ENCODE results near the gene EXOC6B.
A peak's percentile ranks its signal among the peaks of the same experiment; 100 is the strongest.

Gene EXOC6B

DNA sequence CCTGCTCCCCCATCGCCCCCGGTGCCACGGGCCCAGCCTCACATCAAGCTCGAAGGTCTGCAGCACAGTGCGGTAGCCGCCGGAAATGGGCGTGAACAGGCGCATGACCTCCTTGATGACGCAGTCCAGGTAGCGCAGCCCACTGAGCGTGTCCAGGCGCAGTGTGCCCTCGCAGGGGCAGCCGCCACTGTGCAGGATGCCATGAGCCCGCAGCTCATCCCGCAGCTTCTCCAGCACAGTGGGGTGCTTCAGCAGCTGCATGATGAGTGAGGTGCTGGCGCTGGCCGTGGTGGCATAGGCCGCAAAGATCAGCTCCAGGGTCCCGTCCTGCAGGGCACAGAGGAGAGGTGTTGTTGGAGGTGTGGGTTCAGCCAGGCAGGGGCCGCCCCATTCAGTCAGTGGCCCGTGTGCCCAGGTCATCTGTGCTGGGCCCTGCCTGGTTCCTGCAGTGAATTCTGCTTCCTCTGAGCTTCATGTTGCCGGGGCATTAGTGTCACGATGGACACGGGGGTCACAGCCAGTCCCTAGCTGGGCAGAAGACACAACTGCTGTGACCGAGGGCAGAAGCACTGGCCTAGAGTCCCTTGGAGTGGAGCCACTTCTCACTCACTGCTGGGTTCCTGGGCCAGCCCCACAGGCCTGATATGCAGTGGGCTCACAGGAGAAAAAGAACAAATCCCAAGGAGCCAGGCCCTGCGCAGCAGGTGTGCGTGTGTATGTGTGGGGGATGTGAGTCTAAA is 692.7 kb downstream of the EXOC6B start:
- no CpG with 5 or more reads among the region's 29 CpGs for WGBS, 2 donors (ENCODE audit: extremely low coverage in 2 of 2, insufficient read length in 2 of 2, insufficient replicate concordance in 1 of 2)
- Histone ChIP-seq H2AFZ (ENCODE audit: low read length) (no peak overlapping the region), H4K91ac (ENCODE audit: low read depth, low read length, poor library complexity) (no peak overlapping the region), H3K23ac (ENCODE audit: low read depth, low read length, poor library complexity) (peak overlapping the region; percentile 14), H2BK120ac (ENCODE audit: low read depth, low read length) (peak overlapping the region; percentile 11), H3K9ac (ENCODE audit: low read depth, low read length, poor library complexity) (no peak overlapping the region), H3K4me3 (ENCODE audit: low read length in 2 of 2) (no peak overlapping the region), H3K4me1 (ENCODE audit: control insufficient read depth in 2 of 2, insufficient read depth in 1 of 2, low read depth in 1 of 2, low read length in 2 of 2) (peaks cover 10 to 34% of the 10 kb centered on the region in 2 donors), H3K4ac (ENCODE audit: low read length) (no peak overlapping the region), H3K18ac (ENCODE audit: low read length) (peak overlapping the region; percentile 67), H2BK12ac (ENCODE audit: low read length) (peak overlapping the region; percentile 53), H3K9me3 (replicated peaks in 1 of 2; ENCODE audit: control insufficient read depth in 2 of 2, insufficient read depth in 1 of 2, low read depth in 1 of 2, low read length in 2 of 2) (no peaks in the 10 kb centered on the region), H3K27me3 (ENCODE audit: control insufficient read depth in 3 of 3, insufficient read depth in 3 of 3, low read depth in 1 of 3, low read length in 3 of 3) (peaks cover 0 to 28% (median 0%) of the 10 kb centered on the region in 3 experiments), H3K36me3 (replicated peaks in 1 of 2; ENCODE audit: control insufficient read depth in 2 of 2, insufficient read depth in 2 of 2, low read length in 2 of 2) (no peaks in the 10 kb centered on the region), H3K27ac (replicated peaks; ENCODE audit: low read length) (no peak overlapping the region), H3K4me2 (ENCODE audit: insufficient read depth, low read length, poor library complexity, severe bottlenecking) (no peak overlapping the region), H2BK5ac (ENCODE audit: low read length) (peak overlapping the region; percentile 42), H3K14ac (ENCODE audit: low read length) (no peak overlapping the region), H2BK15ac (ENCODE audit: low read length) (peak overlapping the region; percentile 86), H4K8ac (ENCODE audit: low read depth, low read length) (no peak overlapping the region), H2AK5ac (ENCODE audit: low read depth, low read length) (peak overlapping the region; percentile 83), H3K79me1 (ENCODE audit: low read depth, low read length) (no peaks in the 10 kb centered on the region)
- DNase-seq (ENCODE audit: low spot score), result no peak

DNA sequence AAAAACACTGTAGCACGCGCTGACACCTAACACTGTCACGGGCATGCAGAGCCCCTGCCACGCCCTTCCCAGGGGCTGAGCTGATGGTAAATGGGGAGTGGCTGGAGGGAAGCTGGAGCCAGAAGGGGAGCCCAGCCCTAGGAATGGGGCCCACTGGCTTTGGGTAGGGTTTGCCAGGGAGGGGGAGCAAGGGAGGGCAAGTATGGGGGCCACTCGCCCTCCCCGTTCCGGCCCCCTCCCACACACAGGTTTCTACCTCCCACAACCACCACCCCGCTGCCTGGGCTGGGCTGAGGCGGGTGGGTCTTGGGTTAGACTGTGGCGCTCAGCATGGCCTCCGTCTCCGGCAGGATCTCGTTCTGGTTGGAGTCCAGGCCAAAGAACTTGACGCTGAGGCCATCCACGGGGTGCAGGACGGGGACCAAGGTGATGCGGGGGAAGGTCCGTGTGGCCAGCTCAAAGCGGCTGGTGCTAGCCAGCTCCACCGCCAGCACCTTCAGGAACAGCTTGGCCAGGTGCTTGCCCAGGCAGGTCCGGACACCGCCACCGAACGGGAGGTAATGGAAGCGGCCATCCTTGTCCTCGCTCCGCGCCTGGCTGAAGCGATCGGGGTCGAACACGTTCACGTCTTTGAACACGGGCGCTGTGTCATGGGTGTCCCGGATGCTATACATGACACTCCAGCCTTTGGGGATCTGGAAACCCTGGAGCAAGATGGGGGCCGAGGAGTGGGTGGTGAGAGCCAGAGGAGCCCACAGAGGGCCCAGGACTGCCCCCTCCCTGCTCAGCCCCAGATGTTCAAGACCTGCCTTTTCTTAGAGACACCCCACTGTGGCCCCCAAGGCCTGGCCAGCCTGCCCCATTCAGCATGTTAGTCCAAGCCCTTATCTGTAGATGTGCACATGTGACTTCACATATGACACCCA is 693.7 kb downstream of the EXOC6B start:
- Histone ChIP-seq H3K4me3 (ENCODE audit: low read length in 2 of 2) (no peak overlapping the region), H4K91ac (ENCODE audit: low read depth, low read length, poor library complexity) (no peak overlapping the region), H3K27me3 (ENCODE audit: control insufficient read depth in 3 of 3, insufficient read depth in 3 of 3, low read depth in 1 of 3, low read length in 3 of 3) (peaks cover 0 to 21% (median 0%) of the 10 kb centered on the region in 3 experiments), H2BK15ac (ENCODE audit: low read length) (peak overlapping the region; percentile 86), H3K4me2 (ENCODE audit: insufficient read depth, low read length, poor library complexity, severe bottlenecking) (no peak overlapping the region), H3K23ac (ENCODE audit: low read depth, low read length, poor library complexity) (peak overlapping the region; percentile 20), H2AFZ (ENCODE audit: low read length) (no peak overlapping the region), H4K8ac (ENCODE audit: low read depth, low read length) (no peak overlapping the region), H3K9me3 (replicated peaks in 1 of 2; ENCODE audit: control insufficient read depth in 2 of 2, insufficient read depth in 1 of 2, low read depth in 1 of 2, low read length in 2 of 2) (no peaks in the 10 kb centered on the region), H2BK5ac (ENCODE audit: low read length) (peak overlapping the region; percentile 42), H3K4ac (ENCODE audit: low read length) (no peak overlapping the region), H2AK5ac (ENCODE audit: low read depth, low read length) (peak overlapping the region; percentile 47), H3K14ac (ENCODE audit: low read length) (peak overlapping the region; percentile 78), H3K36me3 (replicated peaks in 1 of 2; ENCODE audit: control insufficient read depth in 2 of 2, insufficient read depth in 2 of 2, low read length in 2 of 2) (no peaks in the 10 kb centered on the region), H3K79me1 (ENCODE audit: low read depth, low read length) (no peaks in the 10 kb centered on the region), H3K9ac (ENCODE audit: low read depth, low read length, poor library complexity) (no peak overlapping the region), H2BK12ac (ENCODE audit: low read length) (no peak overlapping the region), H3K27ac (replicated peaks; ENCODE audit: low read length) (no peak overlapping the region), H3K4me1 (ENCODE audit: control insufficient read depth in 2 of 2, insufficient read depth in 1 of 2, low read depth in 1 of 2, low read length in 2 of 2) (peaks cover 8 to 26% of the 10 kb centered on the region in 2 donors), H3K18ac (ENCODE audit: low read length) (peak overlapping the region; percentile 67), H2BK120ac (ENCODE audit: low read depth, low read length) (peak overlapping the region; percentile 11)
- no peak for DNase-seq (ENCODE audit: low spot score)
- WGBS, 2 donors (ENCODE audit: extremely low coverage in 2 of 2, insufficient read length in 2 of 2, insufficient replicate concordance in 1 of 2), result no CpG with 5 or more reads among the region's 37 CpGs

DNA sequence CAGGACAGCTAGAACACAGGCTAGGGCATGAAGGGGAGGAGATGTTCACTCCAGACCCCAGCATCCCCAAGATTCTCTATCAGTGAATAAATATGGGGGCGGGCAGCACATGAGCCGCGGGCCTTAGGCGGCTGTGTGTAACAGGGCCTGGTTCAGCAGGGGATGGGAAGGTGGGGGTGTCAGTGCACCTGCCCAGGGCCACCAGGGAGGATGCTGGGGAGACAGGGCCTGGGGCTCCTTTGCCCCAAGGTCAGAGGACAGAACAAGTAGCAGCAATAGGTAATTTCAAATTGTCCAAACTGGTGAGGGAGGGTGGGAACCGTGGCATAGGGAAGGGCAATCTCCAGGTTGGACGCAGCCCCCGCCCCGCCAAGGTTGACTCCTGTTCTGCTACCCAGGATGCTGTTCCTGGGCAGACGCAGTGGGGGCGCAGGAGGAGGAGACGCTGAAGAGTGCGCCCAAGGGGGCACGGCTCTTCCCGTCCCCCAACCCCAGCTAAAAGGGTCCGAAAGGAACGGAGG is 694.4 kb downstream of the EXOC6B start:
- Histone ChIP-seq H3K27me3 (ENCODE audit: control insufficient read depth in 3 of 3, insufficient read depth in 3 of 3, low read depth in 1 of 3, low read length in 3 of 3) (peaks cover 0 to 21% (median 0%) of the 10 kb centered on the region in 3 experiments), H4K8ac (ENCODE audit: low read depth, low read length) (no peak overlapping the region), H2AK5ac (ENCODE audit: low read depth, low read length) (peak overlapping the region; percentile 4), H2BK5ac (ENCODE audit: low read length) (no peak overlapping the region), H2AFZ (ENCODE audit: low read length) (no peak overlapping the region), H3K4ac (ENCODE audit: low read length) (no peak overlapping the region), H3K18ac (ENCODE audit: low read length) (no peak overlapping the region), H3K36me3 (replicated peaks in 1 of 2; ENCODE audit: control insufficient read depth in 2 of 2, insufficient read depth in 2 of 2, low read length in 2 of 2) (no peaks in the 10 kb centered on the region), H3K23ac (ENCODE audit: low read depth, low read length, poor library complexity) (peak overlapping the region; percentile 8), H2BK12ac (ENCODE audit: low read length) (no peak overlapping the region), H3K79me1 (ENCODE audit: low read depth, low read length) (no peaks in the 10 kb centered on the region), H3K27ac (replicated peaks; ENCODE audit: low read length) (no peak overlapping the region), H3K9ac (ENCODE audit: low read depth, low read length, poor library complexity) (no peak overlapping the region), H3K4me1 (ENCODE audit: control insufficient read depth in 2 of 2, insufficient read depth in 1 of 2, low read depth in 1 of 2, low read length in 2 of 2) (peaks cover 4 to 19% of the 10 kb centered on the region in 2 donors), H3K14ac (ENCODE audit: low read length) (no peak overlapping the region), H2BK120ac (ENCODE audit: low read depth, low read length) (no peak overlapping the region), H4K91ac (ENCODE audit: low read depth, low read length, poor library complexity) (no peak overlapping the region), H3K9me3 (replicated peaks in 1 of 2; ENCODE audit: control insufficient read depth in 2 of 2, insufficient read depth in 1 of 2, low read depth in 1 of 2, low read length in 2 of 2) (no peaks in the 10 kb centered on the region), H3K4me3 (ENCODE audit: low read length in 2 of 2) (no peak overlapping the region), H3K4me2 (ENCODE audit: insufficient read depth, low read length, poor library complexity, severe bottlenecking) (no peak overlapping the region), H2BK15ac (ENCODE audit: low read length) (no peak overlapping the region)
- no peak for DNase-seq (ENCODE audit: low spot score)
- no CpG with 5 or more reads among the region's 16 CpGs for WGBS, 2 donors (ENCODE audit: extremely low coverage in 2 of 2, insufficient read length in 2 of 2, insufficient replicate concordance in 1 of 2)

Data from neuronal stem cell (in vitro differentiated cells).